HCT116 (cell line): Measurements from ENCODE around the gene SLC35F3. TPM values are rescaled to one million over a fixed set of nuclear protein-coding genes. Genes with fewer than 3 reads are reported as not detected.

Source experiments
- ATAC-seq: fragments of 200-7000 bp; cut with Tn5 transposase; 2 replicates; pipeline ENCODE4 v1.9.1; 2020; ENCODE audit warnings: mild to moderate bottlenecking, moderate library complexity
- BruUV-seq: library from RNA; stranded (reverse); fragments of 400-500 nt; replicated peaks from 2 replicates; lab custom pipeline; 2021; lab: Mats Ljungman, UMichigan
- CTCF ChIA-PET: fragments of 300-600 bp; sonication (Branson Sonifier 250); formaldehyde crosslinking; loops from one replicate; lab custom pipeline; 2021; ENCODE audit warnings: antibody characterized with exemption; lab: Charles Lee
- POLR2A ChIA-PET: fragments of 300-600, 350-600 bp; sonication (Branson Sonifier 250); formaldehyde crosslinking; loops from one replicate; lab custom pipeline; 2021; ENCODE audit warnings: antibody characterized with exemption; lab: Charles Lee
- RAD21 ChIA-PET, 2 experiments: fragments of 300-600 bp; sonication (Branson Sonifier 250); formaldehyde crosslinking; loops; one replicate each; lab custom pipeline; 2023; ENCODE audit warnings: low total read pairs in 2 of 2; ENCODE audit not compliant: uncharacterized antibody in 2 of 2, unreplicated experiment in 2 of 2, low non-redundant PET in 1 of 2; lab: Charles Lee
- DNase-seq: peaks from one replicate; pipeline ENCODE4 v3.0.0-alpha.2; 2010; ENCODE audit warnings: low read depth, low spot score
- H2AFZ ChIP-seq: fragments of 200-600 bp; shearing (Covaris generic), sonication (generic); 2 replicates; pipeline ENCODE4 v1.6.1; 2017; ENCODE audit warnings: low read depth, mixed run types, mixed read lengths, antibody characterized with exemption, low read length; ENCODE audit not compliant: poor library complexity, severe bottlenecking
- H3K27ac ChIP-seq: 2 replicates; pipeline ENCODE4 v1.5.1; 2012; ENCODE audit warnings: low read depth, low read length
- H3K27me3 ChIP-seq: fragments of 200-600 bp; sonication (generic); 2 replicates; pipeline ENCODE4 v1.6.1; 2016; ENCODE audit warnings: mixed run types, low read length, mixed read lengths; ENCODE audit not compliant: insufficient read depth
- H3K36me3 ChIP-seq, 2 experiments: fragments of 200-500 bp in 1 of 2; fragments of 200-600 bp in 1 of 2; sonication (Bioruptor generic) in 1 of 2; sonication (generic) in 1 of 2; 2 replicates each; pipeline versions ENCODE4 v1.5.1 to v1.6.1; 2014 to 2016; ENCODE audit warnings: low read length in 2 of 2, inconsistent platforms in 1 of 2, mixed read lengths in 1 of 2, mixed run types in 1 of 2; ENCODE audit not compliant: insufficient read depth in 2 of 2, control insufficient read depth in 1 of 2
- H3K4me1 ChIP-seq, 2 experiments: fragments of 200-600 bp in 1 of 2; sonication (generic) in 1 of 2; 2 replicates each; pipeline versions ENCODE4 v1.5.1 to v1.6.1; 2012 to 2017; ENCODE audit warnings: low read length in 2 of 2, inconsistent platforms in 1 of 2, mild to moderate bottlenecking in 1 of 2, mixed read lengths in 1 of 2, mixed run types in 1 of 2, moderate library complexity in 1 of 2; ENCODE audit not compliant: insufficient read depth in 2 of 2, control insufficient read depth in 1 of 2
- H3K4me2 ChIP-seq: fragments of 200-600 bp; sonication (generic); 2 replicates; pipeline ENCODE4 v1.6.1; 2017; ENCODE audit warnings: mixed run types, low read length, mixed read lengths
- H3K4me3 ChIP-seq, 2 experiments: fragments of 200-600 bp in 1 of 2; sonication (generic) in 1 of 2; replicated peaks in 1 of 2; 2 replicates each; pipeline ENCODE4 v1.5.1; 2011 to 2016; ENCODE audit warnings: low read length in 2 of 2, control low read depth in 1 of 2, low read depth in 1 of 2, mild to moderate bottlenecking in 1 of 2, mixed read lengths in 1 of 2, mixed run types in 1 of 2
- H3K79me2 ChIP-seq: fragments of 200-600 bp; sonication (generic); 2 replicates; pipeline ENCODE4 v1.6.1; 2017; ENCODE audit warnings: mild to moderate bottlenecking, mixed run types, low read length, moderate library complexity, mixed read lengths; ENCODE audit not compliant: insufficient read depth
- H3K9ac ChIP-seq: fragments of 200-600 bp; sonication (generic); 2 replicates; pipeline ENCODE4 v1.6.1; 2016; ENCODE audit warnings: low read length, mixed read lengths
- H3K9me2 ChIP-seq: fragments of 200-600 bp; sonication (generic), shearing (Covaris generic); 2 replicates; pipeline ENCODE4 v1.6.1; 2017; ENCODE audit warnings: mixed run types, mild to moderate bottlenecking, moderate library complexity; ENCODE audit not compliant: insufficient read depth
- H3K9me3 ChIP-seq, 2 experiments: fragments of 200-500 bp in 1 of 2; fragments of 200-600 bp in 1 of 2; sonication (Bioruptor generic) in 1 of 2; sonication (generic) in 1 of 2; 2 replicates each; pipeline ENCODE4 v1.6.1; 2014 to 2017; ENCODE audit warnings: low read length in 2 of 2, mixed read lengths in 2 of 2, inconsistent platforms in 1 of 2, low read depth in 1 of 2, mild to moderate bottlenecking in 1 of 2, mixed run types in 1 of 2, moderate library complexity in 1 of 2; ENCODE audit not compliant: control insufficient read depth in 1 of 2, insufficient read depth in 1 of 2
- H4K20me1 ChIP-seq: fragments of 200-600 bp; sonication (generic), shearing (Covaris generic); 2 replicates; pipeline ENCODE4 v1.6.1; 2017; ENCODE audit warnings: mixed run types, mild to moderate bottlenecking, moderate library complexity; ENCODE audit not compliant: insufficient read depth
- CEBPB ChIP-seq: IDR thresholded peaks from 2 replicates; pipeline ENCODE4 v1.6.1; 2012; ENCODE audit warnings: low read depth
- EGR1 ChIP-seq: IDR thresholded peaks from 2 replicates; pipeline ENCODE4 v1.6.1; 2012; ENCODE audit warnings: low read depth
- ELF1 ChIP-seq: IDR thresholded peaks from 2 replicates; pipeline ENCODE4 v1.6.1; 2012; ENCODE audit warnings: low read depth, borderline replicate concordance
- EZH2 ChIP-seq: fragments of 200-600 bp; sonication (generic); IDR thresholded peaks from 2 replicates; pipeline ENCODE4 v1.6.1; 2017; ENCODE audit warnings: antibody characterized with exemption, mixed run types
- FOSL1 ChIP-seq: IDR thresholded peaks from 2 replicates; pipeline ENCODE4 v1.6.1; 2012; ENCODE audit warnings: low read depth
- JUND ChIP-seq: IDR thresholded peaks from 2 replicates; pipeline ENCODE4 v1.6.1; 2012
- MAX ChIP-seq: IDR thresholded peaks from 2 replicates; pipeline ENCODE4 v1.6.1; 2012
- POLR2A ChIP-seq: IDR thresholded peaks from 2 replicates; pipeline ENCODE4 v1.7.0; 2011; ENCODE audit warnings: borderline replicate concordance; ENCODE audit not compliant: insufficient read depth, insufficient read length; ENCODE audit errors: extremely low read depth
- POLR2AphosphoS5 ChIP-seq: IDR thresholded peaks from 2 replicates; pipeline ENCODE4 v1.6.1; 2011; ENCODE audit warnings: mild to moderate bottlenecking, low read depth, low read length, moderate library complexity
- RAD21 ChIP-seq: IDR thresholded peaks from 2 replicates; pipeline ENCODE4 v1.6.1; 2012; ENCODE audit warnings: low read depth, mild to moderate bottlenecking
- REST ChIP-seq: IDR thresholded peaks from 2 replicates; pipeline ENCODE4 v1.6.1; 2012; ENCODE audit warnings: low read depth
- SIN3A ChIP-seq: IDR thresholded peaks from 2 replicates; pipeline ENCODE4 v1.6.1; 2012; ENCODE audit warnings: low read depth
- SP1 ChIP-seq: IDR thresholded peaks from 2 replicates; pipeline ENCODE4 v1.6.1; 2012; ENCODE audit warnings: low read depth
- SRF ChIP-seq: IDR thresholded peaks from 2 replicates; pipeline ENCODE4 v1.6.1; 2012; ENCODE audit warnings: low read depth
- TCF7L2 ChIP-seq: IDR thresholded peaks from 2 replicates; pipeline ENCODE4 v1.7.0; 2011; ENCODE audit warnings: borderline replicate concordance, inconsistent platforms; ENCODE audit not compliant: insufficient read depth, insufficient read length; ENCODE audit errors: extremely low read depth
- ZFX ChIP-seq: fragments of 450-650 bp; IDR thresholded peaks from 2 replicates; pipeline ENCODE4 v1.6.1; 2017
- ZNF274 ChIP-seq: fragments of 200-500 bp; sonication (Bioruptor generic); IDR thresholded peaks from 2 replicates; pipeline ENCODE4 v1.6.1; 2014; ENCODE audit warnings: mild to moderate bottlenecking, low read depth, low read length, inconsistent platforms
- intact Hi-C: fragments of 100-400 bp; cut with micrococcal nuclease; formaldehyde crosslinking; loops from 2 replicates; pipeline ENCODE4 v1.10.0; 2022
- total RNA-seq: library from RNA; stranded (reverse); gene quantifications from one replicate; pipeline ENCODE4 v1.2.1, GENCODE V29; 2021; ENCODE audit not compliant: unreplicated experiment
- TF ChIP-seq, protein P1 (sequence below): IDR thresholded peaks from 2 replicates; pipeline ENCODE4 v1.6.1; 2012
- TF ChIP-seq, protein P2 (sequence below), 3 experiments: fragments of 200-600 bp in 1 of 3; sonication (generic) in 1 of 3; IDR thresholded peaks in 2 of 3; conservative IDR thresholded peaks in 1 of 3; 2 replicates each; pipeline ENCODE4 v1.5.1; 2012 to 2017; ENCODE audit warnings: low read depth in 2 of 3, low read length in 2 of 3, antibody characterized with exemption in 1 of 3, borderline replicate concordance in 1 of 3, control low read depth in 1 of 3, mild to moderate bottlenecking in 1 of 3, mixed read lengths in 1 of 3, mixed run types in 1 of 3, moderate library complexity in 1 of 3; ENCODE audit not compliant: insufficient read depth in 1 of 3

Gene SLC35F3
- total RNA-seq, 1 experiment from 2014 or later: 6.4 TPM

DNA sequence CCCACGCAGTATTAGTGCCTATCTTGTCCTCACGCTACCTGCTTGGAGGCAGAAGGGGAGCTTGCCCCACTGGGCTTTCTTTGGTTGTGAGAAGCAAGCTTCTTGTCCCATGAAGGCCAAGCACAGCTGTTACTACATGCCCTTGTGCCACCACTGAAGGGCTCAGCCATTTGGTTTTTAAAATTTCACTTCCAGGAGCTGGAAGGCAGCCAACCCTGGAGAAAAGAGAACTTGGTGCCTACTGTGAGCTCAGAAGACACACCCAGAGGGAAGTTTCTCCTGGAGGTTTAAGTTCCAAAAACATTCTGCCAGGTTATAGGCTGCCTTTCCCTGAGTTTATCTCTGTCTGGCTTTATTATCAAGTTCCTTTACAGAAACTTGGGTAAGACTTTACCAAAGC, 187.4 kb downstream of the SLC35F3 start:
- POLR2A ChIA-PET: no interaction called here
- Histone ChIP-seq H3K4me1 (no peaks in the 10 kb centered on the region), H3K27ac (no peak overlapping the region)
- no peak for ATAC-seq
- TF ChIP-seq RAD21: no peak
- TF ChIP-seq ZNF274: no peak
- TF ChIP-seq, protein P1, sequence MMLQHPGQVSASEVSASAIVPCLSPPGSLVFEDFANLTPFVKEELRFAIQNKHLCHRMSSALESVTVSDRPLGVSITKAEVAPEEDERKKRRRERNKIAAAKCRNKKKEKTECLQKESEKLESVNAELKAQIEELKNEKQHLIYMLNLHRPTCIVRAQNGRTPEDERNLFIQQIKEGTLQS: no peak
- TF ChIP-seq SP1: no peak
- TF ChIP-seq CEBPB: no peak
- TF ChIP-seq JUND: no peak
- no peak for TF ChIP-seq FOSL1
- no peak for TF ChIP-seq POLR2A
- no peak for TF ChIP-seq SIN3A
- TF ChIP-seq, protein P2, sequence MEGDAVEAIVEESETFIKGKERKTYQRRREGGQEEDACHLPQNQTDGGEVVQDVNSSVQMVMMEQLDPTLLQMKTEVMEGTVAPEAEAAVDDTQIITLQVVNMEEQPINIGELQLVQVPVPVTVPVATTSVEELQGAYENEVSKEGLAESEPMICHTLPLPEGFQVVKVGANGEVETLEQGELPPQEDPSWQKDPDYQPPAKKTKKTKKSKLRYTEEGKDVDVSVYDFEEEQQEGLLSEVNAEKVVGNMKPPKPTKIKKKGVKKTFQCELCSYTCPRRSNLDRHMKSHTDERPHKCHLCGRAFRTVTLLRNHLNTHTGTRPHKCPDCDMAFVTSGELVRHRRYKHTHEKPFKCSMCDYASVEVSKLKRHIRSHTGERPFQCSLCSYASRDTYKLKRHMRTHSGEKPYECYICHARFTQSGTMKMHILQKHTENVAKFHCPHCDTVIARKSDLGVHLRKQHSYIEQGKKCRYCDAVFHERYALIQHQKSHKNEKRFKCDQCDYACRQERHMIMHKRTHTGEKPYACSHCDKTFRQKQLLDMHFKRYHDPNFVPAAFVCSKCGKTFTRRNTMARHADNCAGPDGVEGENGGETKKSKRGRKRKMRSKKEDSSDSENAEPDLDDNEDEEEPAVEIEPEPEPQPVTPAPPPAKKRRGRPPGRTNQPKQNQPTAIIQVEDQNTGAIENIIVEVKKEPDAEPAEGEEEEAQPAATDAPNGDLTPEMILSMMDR (IDR thresholded peaks at IDR 0.05 in 2 of 3, conservative IDR thresholded peaks at IDR 0.05 in 1 of 3; ENCODE audit: borderline replicate concordance in 1 of 3, insufficient read depth in 1 of 3, low read depth in 2 of 3, low read length in 2 of 3): no peak
- TF ChIP-seq EZH2: no peak
- TF ChIP-seq SRF: no peak
- no peak for TF ChIP-seq TCF7L2
- no peak for TF ChIP-seq REST
- no peak for TF ChIP-seq ZFX
- no peak for TF ChIP-seq EGR1
- TF ChIP-seq POLR2AphosphoS5: no peak
- TF ChIP-seq MAX: no peak
- no peak for TF ChIP-seq ELF1
- TF ChIP-seq, all 23 proteins: peak for 0
- BruUV-seq: no TSS peak
- H4K20me1 ChIP-seq: no peaks in the 10 kb centered on the region
- H3K79me2 ChIP-seq: no peaks in the 10 kb centered on the region; the same call in 1 of the 2 replicates
- H3K4me3 ChIP-seq: no peak overlapping the region
- H3K9me2 ChIP-seq: no peaks in the 10 kb centered on the region
- no peaks in the 10 kb centered on the region for H3K36me3 ChIP-seq
- no peaks in the 10 kb centered on the region; a peak in 1 of 4 replicates for H3K9me3 ChIP-seq
- H3K27me3 ChIP-seq: no peaks in the 10 kb centered on the region
- intact Hi-C loops: no loop called here
- no peak for DNase-seq
- no peak overlapping the region for H3K4me2 ChIP-seq
- no peak overlapping the region for H3K9ac ChIP-seq
- H2AFZ ChIP-seq: no peak overlapping the region
- ChIA-PET CTCF (no interaction called here), RAD21 (no interaction called here)
